HEK293 (cell line): ENCODE data around the gene GOLT1B.

Experiments used
- CTCF ChIP-seq: fragments of 450-650 bp; formaldehyde crosslinking; IDR thresholded peaks from 2 replicates; pipeline ENCODE4 v1.5.1; 2016; ENCODE audit warnings: missing biosample characterization, missing genetic modification characterization
- ZBTB49 ChIP-seq: fragments of 450-650 bp; formaldehyde crosslinking; IDR thresholded peaks from 2 replicates; pipeline ENCODE4 v1.5.1; 2016; ENCODE audit warnings: missing biosample characterization, missing genetic modification characterization, low read depth
- ZNF501 ChIP-seq: fragments of 450-650 bp; formaldehyde crosslinking; IDR thresholded peaks from 2 replicates; pipeline ENCODE4 v1.5.1; 2016; ENCODE audit warnings: missing biosample characterization, missing genetic modification characterization
- ZNF639 ChIP-seq: fragments of 450-650 bp; formaldehyde crosslinking; IDR thresholded peaks from 2 replicates; pipeline ENCODE4 v1.5.1; 2016; ENCODE audit warnings: missing biosample characterization, missing genetic modification characterization
- ZNF660 ChIP-seq: fragments of 450-650 bp; IDR thresholded peaks from 2 replicates; pipeline ENCODE4 v1.5.1; 2018; ENCODE audit warnings: missing biosample characterization, mild to moderate bottlenecking, missing genetic modification characterization
- ZNF704 ChIP-seq: fragments of 450-650 bp; formaldehyde crosslinking; IDR thresholded peaks from 2 replicates; pipeline ENCODE4 v1.5.1; 2016; ENCODE audit warnings: missing biosample characterization, missing genetic modification characterization

- TF ChIP-seq CTCF, result no peak
- TF ChIP-seq ZBTB49 (tag by site-specific recombination), result no peak
- TF ChIP-seq ZNF501, result no peak
- TF ChIP-seq ZNF660 (tag by site-specific recombination), result no peak
- no peak for TF ChIP-seq ZNF704
- TF ChIP-seq ZNF639 (tag by site-specific recombination), result no peak
Observed at GRCh38 chr12:21526053-21526452, 24.5 kb downstream of the GOLT1B start, which contains the start of gene SPX.
